WI38 (cell line): ENCODE data around the gene SHROOM3.

Experiments
- H3K4me3 ChIP-seq: 2 replicates; pipeline ENCODE4 v1.5.1; 2011; ENCODE audit warnings: low read depth, mild to moderate bottlenecking, control low read depth, low read length
- TF ChIP-seq, protein P1 (sequence below): IDR thresholded peaks from 2 replicates; pipeline ENCODE4 v1.5.1; 2012; ENCODE audit warnings: low read depth, mild to moderate bottlenecking, control low read depth, low read length

SHROOM3 gene

DNA sequence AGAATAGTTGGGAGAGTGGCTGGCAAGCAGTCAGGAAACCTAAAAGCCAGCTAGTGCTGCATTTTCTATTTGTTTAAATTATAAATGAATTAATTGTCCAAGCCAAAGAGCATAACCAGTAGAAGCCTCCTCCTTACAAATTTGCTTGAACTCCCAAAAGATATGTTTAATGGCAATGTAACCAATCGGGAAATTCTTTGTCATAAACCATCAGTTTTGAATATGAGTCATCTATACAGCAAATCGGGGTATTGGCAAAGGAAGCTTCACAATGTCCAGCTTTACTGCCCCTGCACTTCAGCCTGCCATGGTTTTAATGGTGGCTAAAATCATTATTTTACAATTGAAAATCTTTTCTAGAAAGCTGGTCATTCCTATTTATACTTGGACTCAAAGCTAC lies 216.6 kb downstream of the SHROOM3 start:
- TF ChIP-seq, protein P1, sequence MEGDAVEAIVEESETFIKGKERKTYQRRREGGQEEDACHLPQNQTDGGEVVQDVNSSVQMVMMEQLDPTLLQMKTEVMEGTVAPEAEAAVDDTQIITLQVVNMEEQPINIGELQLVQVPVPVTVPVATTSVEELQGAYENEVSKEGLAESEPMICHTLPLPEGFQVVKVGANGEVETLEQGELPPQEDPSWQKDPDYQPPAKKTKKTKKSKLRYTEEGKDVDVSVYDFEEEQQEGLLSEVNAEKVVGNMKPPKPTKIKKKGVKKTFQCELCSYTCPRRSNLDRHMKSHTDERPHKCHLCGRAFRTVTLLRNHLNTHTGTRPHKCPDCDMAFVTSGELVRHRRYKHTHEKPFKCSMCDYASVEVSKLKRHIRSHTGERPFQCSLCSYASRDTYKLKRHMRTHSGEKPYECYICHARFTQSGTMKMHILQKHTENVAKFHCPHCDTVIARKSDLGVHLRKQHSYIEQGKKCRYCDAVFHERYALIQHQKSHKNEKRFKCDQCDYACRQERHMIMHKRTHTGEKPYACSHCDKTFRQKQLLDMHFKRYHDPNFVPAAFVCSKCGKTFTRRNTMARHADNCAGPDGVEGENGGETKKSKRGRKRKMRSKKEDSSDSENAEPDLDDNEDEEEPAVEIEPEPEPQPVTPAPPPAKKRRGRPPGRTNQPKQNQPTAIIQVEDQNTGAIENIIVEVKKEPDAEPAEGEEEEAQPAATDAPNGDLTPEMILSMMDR = no peak
- no peak overlapping the region for H3K4me3 ChIP-seq

DNA sequence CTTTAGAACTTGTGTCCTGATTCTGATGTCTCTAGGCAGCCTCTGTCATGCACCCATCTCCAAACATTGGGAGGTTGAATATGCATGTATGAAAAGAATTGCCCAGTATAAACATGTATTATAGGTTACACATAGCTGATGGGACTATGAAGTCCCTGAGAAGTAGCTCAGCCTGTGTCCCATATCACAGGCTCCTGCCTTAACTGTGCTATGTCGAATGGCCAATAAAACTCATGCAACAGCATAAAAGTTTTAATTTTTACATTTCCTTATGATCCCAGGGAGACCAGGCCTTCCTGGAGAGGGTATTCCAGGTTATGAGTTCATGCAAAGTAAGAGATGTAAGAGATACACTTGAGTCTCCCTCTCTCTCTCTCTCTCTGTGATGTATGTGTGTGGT lies 217.4 kb downstream of the SHROOM3 start:
- H3K4me3 ChIP-seq = no peak overlapping the region
- TF ChIP-seq, protein P1 = no peak

DNA sequence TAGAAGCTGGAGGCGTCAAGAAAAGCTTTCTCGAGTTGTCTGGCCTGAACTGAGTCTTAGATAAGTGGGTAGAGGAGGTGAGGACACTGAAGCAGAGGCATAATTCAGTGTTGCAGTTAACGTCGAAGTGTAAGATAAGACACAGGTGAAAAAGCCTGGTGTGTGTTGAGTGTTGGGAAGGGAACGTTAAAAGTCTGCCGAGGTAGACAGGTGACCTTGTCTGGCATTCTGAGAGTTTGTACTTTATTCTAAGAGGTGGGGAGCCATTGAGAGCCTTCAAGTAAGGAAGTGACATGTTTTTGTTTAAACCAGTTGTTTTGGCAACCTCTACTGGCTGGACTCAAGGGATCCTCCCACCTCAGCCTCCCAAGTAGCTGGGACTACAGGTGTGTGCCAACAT lies 219.1 kb downstream of the SHROOM3 start:
- TF ChIP-seq, protein P1 = no peak
- no peak overlapping the region for H3K4me3 ChIP-seq

DNA sequence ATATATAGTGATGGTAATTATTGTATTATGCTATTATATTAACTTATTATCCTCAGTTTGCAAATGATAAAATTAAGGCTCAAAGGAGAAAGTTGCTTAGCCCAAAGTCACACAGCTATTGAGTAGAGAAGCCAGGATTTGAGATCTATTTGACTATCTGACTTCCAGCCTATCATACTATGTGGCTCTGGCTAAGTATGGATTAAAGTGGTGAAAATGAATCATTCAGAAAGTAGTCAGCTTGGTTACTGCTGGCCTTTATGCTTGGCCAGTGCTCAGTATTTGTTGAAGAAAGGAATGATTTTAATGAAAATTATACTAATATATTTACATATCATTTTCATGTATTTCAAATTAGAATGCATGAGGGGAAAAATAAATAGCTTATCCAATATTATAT lies 219.8 kb downstream of the SHROOM3 start:
- no peak overlapping the region for H3K4me3 ChIP-seq

DNA sequence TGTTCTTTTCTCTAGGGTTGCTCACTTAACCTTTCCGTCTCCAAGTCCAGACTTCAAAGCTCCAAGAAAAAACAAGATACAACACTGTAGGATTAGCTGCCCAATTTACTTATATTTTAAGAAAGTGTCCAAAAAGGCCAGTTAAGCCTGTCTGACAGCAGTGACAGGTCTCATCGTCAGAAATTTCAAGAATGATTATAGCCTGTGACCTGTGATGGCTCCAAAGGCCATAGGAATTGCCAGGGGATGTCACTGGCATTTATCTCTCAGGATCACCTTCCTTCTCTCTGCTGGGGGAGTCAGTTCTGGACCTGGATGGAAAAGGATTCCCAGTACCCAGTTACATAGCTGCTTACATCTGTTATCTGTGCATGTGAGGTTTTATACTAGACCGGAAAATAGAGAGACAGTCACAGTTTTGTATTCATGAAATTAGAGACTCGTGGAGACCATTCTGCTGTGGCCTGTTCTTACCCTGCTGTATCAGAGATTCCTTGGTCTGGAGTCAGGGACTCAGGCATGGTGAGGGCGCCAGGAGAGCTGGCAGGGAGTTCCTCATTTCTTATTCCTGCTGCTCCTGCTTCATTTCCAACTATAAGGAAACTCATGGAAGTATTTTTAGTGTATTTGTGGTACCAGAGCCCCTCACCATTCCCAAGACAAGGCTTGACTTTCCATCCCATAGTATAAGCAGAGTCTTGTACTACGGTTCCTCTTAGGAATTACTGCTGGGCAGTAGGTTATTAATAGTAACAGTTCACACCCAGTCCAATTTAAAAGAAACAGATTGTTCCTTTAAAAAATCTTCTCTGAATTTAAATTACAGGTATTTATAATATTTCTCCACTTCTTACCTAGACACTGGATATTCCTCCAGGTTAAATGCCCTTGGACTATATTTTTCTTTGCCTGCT lies 220.8 kb downstream of the SHROOM3 start:
- TF ChIP-seq, protein P1 = no peak
- no peak overlapping the region for H3K4me3 ChIP-seq

More for the DNA sequence above, 219.8 kb downstream of the SHROOM3 start:
- TF ChIP-seq, protein P1 = no peak

DNA sequence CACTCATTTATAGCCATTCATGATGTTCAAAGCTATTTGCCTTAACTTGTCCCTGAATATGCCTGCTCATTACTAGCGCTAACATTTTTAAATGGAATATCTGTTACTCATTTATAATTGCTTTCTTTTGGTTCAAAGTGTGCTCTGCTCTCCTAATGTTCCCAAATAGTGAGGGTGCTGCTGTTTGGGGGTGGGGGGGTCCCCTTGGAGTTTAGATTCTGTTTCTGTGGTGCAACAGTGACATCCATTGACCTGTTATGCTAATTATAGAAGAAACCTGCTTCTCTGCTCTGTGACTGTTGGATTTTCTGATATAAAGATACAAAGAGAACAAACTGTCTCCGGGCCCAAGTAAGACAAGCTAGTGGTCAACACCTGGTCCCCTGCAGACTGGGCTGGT lies 222.4 kb downstream of the SHROOM3 start:
- TF ChIP-seq, protein P1 = no peak
- H3K4me3 ChIP-seq = no peak overlapping the region

DNA sequence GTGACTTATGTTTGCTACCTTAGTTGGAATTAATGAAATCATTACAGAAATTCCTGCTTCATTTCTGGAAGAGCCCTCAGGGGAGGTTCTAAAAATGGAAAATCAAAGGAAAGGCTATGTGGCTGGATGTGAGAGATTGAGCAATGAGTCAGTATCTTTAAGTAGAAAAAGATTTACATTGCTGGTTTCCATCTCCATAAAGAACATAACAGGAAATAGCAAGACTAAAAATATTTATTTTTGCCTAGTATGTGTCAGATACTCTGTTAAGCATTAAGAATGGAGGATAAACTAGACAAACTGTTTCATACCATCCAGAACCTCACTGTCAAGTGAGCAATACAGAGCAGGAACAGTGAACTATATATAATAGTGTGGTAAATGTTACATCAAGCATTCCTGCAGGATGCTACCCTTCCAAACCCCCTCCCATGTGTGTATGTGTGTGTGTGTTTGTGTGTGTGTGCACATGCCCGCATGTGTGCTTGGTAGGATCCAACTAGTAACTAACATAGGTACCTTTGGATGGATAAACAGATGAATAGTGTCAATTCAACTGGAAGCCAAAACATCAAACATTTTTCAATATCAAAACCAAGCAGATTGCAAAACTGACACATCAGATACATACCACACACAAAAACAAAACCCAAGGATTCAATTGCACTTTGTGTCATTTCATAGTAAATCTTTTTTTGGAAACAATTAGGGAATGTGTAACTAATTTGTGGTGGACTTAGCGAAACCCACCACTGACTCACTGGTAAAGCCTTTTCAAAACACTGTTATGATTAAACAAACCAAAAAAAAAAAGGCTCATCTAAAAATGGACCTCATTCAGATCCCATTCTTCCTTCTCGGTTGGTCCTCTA lies 223.4 kb downstream of the SHROOM3 start:
- no peak overlapping the region for H3K4me3 ChIP-seq
- TF ChIP-seq, protein P1 = no peak
